GM12801 (cell line): Measurements from ENCODE around the gene ITPRIPL1.

Experiments used
- TF ChIP-seq, protein P1 (sequence below): IDR thresholded peaks from one replicate; pipeline ENCODE4 v1.5.1; 2011; ENCODE audit warnings: control low read depth; ENCODE audit not compliant: insufficient read length; ENCODE audit errors: extremely low read depth

ITPRIPL1 gene

DNA sequence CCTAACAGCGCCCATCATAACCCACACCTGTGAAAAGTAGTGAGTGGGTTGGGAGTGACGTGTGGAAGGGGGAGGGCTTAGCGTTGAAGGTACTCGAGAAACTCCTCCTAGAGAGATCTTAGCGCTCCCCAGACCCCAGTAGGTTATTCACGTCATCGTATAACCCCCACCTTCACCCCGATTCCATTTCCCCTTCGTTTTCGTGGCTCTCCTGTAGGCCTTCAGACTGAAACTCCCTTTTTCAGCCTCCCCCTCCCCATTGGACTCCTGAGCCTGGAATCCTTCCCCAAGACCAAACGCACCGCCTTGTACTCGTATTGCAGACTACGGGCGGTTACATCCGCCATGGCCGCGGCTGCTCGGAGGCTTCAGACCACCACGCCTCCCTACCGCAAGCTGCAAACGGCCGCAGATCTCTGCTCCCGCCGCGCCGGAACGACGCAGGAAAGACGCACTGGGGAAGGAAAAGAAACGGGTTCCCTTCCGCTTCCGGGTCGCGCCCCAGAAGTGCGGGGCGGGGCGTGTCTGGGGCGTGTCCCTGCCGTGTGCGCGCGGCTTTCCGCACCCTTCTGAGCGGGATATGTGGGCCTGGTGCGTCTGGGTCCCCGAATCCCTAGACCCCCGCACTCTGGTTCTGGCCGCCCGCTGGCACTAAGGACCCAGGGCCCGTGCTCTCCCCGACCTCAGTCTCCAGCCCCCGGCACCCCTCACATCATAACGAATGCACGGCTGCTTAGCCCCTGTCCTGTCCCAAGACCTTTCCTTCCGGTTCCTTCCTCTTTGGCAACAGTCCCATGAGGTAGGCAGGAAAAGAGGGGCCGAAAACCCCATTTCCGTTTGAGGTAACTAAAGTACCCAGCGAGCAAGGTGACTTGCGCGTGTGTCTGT lies 19.8 kb upstream of the ITPRIPL1 start, which contains the start of gene SNRNP200:
SNRNP200 (minus strand) TSS at position 456 of the 888 bp plus-strand sequence; CDS start at position 347, 109 bp downstream.
- TF ChIP-seq, protein P1, sequence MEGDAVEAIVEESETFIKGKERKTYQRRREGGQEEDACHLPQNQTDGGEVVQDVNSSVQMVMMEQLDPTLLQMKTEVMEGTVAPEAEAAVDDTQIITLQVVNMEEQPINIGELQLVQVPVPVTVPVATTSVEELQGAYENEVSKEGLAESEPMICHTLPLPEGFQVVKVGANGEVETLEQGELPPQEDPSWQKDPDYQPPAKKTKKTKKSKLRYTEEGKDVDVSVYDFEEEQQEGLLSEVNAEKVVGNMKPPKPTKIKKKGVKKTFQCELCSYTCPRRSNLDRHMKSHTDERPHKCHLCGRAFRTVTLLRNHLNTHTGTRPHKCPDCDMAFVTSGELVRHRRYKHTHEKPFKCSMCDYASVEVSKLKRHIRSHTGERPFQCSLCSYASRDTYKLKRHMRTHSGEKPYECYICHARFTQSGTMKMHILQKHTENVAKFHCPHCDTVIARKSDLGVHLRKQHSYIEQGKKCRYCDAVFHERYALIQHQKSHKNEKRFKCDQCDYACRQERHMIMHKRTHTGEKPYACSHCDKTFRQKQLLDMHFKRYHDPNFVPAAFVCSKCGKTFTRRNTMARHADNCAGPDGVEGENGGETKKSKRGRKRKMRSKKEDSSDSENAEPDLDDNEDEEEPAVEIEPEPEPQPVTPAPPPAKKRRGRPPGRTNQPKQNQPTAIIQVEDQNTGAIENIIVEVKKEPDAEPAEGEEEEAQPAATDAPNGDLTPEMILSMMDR = no peak

GRCh38 chr2:96305979-96306308 lies 19.2 kb upstream of the ITPRIPL1 start:
- TF ChIP-seq, protein P1 = no peak

DNA sequence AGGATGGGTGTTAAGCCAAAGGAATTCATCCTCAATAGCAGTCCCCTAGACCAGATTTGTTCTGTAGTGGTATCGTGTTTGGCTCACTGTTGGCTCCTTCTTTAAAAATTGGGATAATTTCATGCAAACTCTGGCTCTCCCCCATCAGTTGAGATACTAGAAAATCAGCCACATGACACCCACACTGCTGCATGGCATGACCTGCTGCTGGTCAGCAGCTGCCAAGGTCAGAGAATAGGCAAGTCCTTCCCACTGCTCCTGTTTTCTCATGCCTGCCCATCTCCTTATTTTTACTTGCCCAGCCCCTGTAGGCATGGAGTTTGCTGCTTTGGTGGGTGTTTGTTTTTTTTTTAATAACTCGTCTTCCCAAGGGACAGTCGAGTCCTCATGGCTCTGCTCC lies 18.7 kb upstream of the ITPRIPL1 start:
- TF ChIP-seq, protein P1 = no peak

- TF ChIP-seq, protein P1 = no peak
These were observed 16.9 kb upstream of the ITPRIPL1 start for GRCh38 chr2:96308248-96308647.

GRCh38 chr2:96315005-96315399 lies 10.1 kb upstream of the ITPRIPL1 start:
- TF ChIP-seq, protein P1 = no peak

DNA sequence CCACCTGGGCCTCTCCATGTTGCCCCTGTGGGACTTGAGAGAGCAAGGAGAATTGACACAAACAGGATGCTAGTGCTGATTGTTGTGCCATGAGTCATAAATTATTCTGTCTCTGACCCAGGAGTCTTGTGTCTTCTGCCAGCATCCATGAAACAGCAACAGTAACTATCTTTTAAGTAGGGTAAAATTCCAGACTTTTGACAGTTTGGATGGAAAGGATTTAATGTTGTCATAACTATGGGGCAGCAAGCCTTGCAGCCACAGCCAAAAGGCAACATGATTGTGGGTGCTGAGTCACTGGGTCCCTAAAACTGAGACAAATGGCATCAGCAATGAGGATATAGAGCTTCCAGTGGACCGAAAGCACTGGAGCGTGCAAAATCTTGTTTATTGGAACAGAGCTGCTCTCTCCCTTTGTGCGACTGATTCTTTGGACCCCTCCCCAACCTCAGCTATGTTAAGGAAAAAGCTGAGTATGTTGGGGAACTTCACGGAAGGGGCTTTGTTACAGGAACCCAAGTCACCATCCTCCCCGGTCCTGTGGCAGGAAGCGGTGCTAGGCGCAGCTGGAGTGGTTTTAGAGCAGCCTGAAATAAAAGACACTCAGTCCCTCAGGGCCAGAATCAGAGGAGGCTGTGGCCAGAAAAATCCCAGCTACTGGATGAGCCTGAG lies 9.6 kb upstream of the ITPRIPL1 start:
- TF ChIP-seq, protein P1 = no peak

DNA sequence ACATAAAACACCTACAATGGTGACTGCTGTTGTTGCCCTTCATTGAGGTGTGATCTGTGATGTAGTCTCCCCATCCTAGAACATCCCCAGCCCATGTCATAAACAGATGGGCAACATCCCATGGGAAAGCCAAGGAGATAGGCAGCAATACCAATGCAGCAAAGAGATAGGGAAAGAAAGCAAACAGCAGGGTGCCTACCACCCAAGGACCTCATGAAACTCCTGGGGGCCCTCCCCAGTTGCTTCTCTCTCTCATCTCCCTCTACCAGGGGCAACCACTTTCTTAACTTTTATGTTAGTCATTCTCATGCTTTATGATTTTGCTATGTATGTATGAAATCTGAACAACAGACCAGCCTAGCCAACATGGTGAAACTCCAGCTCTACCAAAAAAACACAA lies 8.1 kb upstream of the ITPRIPL1 start:
- TF ChIP-seq, protein P1 = no peak
